GM12874 (cell line): ENCODE measurements around the gene UBE2Q1.

ENCODE experiments used
- CTCF ChIP-seq: IDR thresholded peaks from 2 replicates; pipeline ENCODE4 v1.5.1; 2011; ENCODE audit warnings: low read depth, mild to moderate bottlenecking, control low read depth, low read length, moderate library complexity; ENCODE audit not compliant: insufficient read depth

The UBE2Q1 gene

DNA sequence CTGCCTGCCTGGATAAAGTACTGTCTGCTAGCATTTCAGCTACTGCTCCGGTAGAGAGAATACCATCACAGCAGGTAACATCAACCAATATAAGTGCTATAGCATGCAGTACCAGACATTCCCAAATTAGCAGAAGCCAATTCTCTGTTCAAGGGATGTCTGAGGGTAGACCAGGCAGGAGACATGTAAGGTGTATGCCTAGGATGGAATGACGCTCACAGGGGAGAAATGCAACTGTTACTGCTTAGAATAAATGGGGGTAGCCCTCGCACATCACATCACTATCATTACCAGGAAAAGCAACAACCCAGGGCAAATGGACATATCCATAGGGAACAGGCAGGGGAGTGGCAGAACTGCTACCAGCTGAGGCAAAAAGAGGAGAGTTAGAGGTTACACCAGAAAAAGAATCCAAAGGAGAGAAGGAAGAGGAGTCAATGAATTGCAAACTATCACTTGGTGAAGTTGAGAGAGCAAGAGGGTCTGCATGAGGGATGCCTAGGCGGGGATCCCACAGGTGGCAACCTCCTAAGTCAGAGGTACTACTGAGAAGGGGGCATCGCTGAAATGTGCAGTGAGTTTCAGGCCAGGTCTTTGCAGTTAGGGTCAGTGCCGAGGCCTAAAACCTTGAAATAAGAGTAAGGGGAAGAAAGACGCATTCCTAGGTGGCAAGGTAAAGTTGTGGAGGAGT lies 1.1 kb downstream of the UBE2Q1 start:
- no peak for TF ChIP-seq CTCF

GRCh38 chr1:154556422-154556821 lies 2.0 kb downstream of the UBE2Q1 start:
- TF ChIP-seq CTCF: no peak

DNA sequence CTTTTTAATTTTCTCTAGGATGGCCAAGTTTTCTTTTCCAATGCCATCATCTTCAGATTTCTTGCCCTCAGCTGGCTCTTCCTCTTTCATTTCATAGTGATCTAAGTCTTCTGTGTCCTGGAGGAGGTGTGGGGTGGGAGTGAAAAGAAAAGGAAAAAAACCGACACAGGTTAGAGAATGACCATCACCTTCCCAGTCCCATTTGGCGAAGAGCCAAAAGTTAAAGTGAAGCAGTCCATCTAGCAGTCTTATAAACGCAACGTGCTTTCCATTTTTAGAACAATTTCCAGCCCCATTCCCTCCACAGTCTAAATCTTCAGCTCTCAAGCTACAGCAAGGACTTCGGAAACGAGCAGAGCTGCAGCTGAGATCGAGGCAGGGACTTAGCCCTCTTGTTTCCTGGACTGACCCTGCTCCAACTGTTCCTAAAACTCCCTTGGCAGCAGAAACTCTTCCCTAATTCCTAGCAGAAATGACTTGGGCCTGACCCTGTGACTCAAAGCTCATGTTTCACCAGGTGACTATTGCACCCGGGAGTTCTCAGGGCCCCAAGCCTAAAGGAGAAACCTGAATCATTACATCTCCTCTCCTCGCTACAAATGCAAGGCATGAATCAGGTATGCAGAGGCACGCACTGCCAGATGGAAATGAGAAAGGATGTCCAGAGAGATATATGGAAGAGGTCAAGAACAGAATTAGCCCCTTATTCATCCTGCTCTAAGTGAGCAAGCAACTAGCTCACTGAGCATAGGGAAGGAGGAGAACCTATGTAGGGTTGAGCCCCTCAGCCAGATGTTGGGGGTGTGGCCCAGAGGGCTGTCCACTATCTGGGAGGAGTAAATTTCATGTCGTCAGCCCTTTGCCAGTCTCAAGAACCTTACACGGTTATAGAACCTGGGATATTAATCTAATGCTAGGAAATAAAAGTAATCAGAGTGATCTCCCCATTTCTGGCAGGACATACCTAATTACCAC lies 5.1 kb downstream of the UBE2Q1 start:
- no peak for TF ChIP-seq CTCF

DNA sequence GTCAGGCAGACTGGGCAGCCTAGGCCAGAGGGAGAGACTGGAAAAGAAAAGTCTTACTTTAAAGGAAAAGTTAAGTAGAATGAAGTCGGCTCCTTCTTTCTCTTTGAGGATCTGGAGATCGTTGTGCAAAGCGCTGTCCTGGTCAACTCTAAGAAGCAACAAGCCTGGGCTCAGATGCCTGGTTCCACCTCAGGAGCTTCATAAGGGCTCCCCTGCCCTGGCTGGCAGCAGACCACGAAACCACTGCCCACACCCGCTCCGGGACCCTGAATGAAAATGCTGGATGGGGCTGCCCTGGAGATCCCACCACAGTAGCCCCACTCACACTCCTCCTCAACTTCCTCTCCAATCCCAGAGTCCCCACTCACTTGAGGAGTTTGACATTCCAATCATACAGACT lies 6.4 kb downstream of the UBE2Q1 start:
- no peak for TF ChIP-seq CTCF

DNA sequence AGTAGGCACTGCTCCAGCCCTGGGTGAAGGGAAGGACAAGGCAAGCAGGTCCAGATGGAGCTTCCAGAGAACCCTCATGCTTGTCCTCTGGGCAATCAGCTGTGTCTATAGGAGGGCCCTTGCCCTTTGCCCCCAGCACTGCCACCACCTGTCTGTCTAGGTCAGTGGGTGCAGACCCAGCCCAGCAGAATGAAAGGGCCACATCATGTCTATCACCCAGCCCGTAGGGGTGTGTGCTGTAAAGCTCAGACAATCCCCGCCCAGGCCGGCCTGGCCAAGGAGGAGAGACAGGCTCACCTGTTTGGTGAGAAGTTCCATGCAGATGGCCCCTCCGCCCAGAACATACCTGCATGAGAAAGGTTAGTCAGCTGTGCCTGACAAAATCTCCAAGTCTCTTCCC lies 7.0 kb downstream of the UBE2Q1 start:
- TF ChIP-seq CTCF: no peak

DNA sequence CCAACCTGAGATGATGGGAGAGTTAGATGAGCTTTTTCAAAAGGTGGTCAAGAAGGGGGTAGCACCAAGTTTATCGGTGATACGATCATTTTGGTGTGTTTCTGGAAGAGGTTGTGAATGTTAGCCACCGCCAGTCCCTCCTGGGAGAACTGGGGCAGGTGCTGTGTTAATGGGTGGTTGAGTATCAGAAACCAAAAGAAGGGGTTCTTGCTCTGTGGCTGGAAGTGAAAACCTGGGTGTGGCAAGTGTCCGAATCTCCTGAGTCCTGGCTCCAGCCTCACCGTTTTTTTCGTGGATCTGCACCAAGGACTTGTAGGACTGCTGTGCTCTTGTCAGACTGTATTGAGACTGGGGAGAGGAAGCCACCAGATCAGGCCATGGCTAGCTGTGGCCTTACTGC lies 7.8 kb downstream of the UBE2Q1 start:
- no peak for TF ChIP-seq CTCF

DNA sequence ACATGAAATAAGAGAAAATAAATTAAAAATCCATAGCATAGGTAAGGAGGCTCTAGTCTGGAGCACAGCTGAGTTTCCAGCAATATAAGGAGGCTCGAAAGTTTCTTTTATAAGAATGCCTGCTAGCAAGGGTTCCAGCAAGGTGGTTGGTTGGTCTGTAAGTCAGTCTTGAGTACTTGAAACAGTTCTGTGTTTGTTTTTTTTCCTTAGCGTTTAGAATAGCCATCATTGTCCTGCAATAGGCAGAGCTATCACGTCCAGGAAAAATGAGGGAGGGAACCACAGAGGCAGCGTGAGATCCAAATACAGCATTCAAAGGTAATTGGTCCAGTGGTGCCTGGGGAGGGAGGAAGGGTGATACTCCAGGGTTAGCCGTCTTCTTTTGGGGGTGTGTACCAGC lies 8.4 kb downstream of the UBE2Q1 start:
- no peak for TF ChIP-seq CTCF
